Mesenteric fat pad (tissue), 1 donor: ENCODE measurements around the gene CDC6. TPM values are rescaled to one million over a fixed set of nuclear protein-coding genes. Genes with fewer than 3 reads are reported as not detected.
"Not testable (repeated sequence)": the region's sequence is repeated elsewhere in the genome, so short reads cannot be mapped to it uniquely, and the experiment has no call there.

Experiments
- DNase-seq: peaks from one replicate; pipeline ENCODE4 v3.0.0-alpha.2; 2020; ENCODE audit warnings: low spot score
- total RNA-seq: library from RNA; stranded (reverse); fragmentation: NEBNext Ultra II Directional; extraction: Animal tissue kit (Norgen Biotek cat#: 25700); gene quantifications from one replicate; pipeline ENCODE4 v1.2.1, GENCODE V29; 2021
- donor health status: DM: yes; HTN: yes; CAD: no.

CDC6 gene
- total RNA-seq, 1 donor from 2014 or later, result 2.4 TPM

DNA sequence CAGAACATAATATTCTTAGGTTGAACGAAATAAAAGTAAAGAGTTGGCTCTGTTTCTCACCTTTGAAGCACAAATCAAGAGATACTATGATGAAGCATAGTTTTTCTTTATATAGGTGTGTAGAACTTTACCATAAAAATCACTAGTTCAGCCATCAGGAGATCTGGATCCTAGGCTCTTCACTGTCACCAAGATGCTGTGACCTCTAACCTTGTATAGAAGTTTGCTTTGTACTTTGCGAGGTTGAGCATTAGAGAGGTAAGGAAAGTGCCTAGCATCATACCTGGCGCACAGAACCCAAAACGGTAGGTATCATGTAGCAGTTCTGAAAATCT, 553 bp upstream of the CDC6 start:
- DNase-seq, result no peak

DNA sequence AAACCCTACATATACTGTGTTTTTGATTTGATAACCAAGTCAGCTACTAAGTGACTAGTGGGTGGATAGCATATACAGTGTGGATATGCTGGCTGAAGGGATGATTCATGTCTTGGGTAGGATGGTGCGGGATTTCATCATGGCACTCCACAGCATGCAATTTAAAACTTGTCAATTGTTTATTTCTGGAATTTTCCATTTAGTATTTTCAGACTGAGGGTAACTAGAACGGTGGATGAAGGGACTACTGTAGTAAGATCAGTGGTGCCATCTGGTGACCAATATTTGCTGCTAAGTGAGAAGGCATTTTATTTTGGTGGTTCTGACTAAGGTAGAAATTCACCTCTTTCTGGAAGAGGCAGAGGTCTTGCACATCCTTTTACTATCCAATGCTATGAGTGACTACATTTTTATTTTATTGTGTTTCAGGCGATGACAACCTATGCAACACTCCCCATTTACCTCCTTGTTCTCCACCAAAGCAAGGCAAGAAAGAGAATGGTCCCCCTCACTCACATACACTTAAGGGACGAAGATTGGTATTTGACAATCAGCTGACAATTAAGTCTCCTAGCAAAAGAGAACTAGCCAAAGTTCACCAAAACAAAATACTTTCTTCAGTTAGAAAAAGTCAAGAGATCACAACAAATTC, 3.1 kb downstream of the CDC6 start:
- no peak for DNase-seq

DNA sequence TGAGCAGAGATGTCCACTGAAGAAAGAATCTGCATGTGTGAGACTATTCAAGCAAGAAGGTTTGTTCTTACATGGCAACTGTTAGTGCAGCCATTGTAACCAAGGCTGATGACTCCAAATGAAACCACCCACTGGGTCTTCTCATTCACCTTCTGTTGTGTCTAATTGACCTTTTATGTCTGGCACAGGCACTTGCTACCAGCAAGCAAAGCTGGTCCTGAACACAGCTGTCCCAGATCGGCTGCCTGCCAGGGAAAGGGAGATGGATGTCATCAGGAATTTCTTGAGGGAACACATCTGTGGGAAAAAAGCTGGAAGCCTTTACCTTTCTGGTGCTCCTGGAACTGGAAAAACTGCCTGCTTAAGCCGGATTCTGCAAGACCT, 3.6 kb downstream of the CDC6 start:
- no peak for DNase-seq

DNA sequence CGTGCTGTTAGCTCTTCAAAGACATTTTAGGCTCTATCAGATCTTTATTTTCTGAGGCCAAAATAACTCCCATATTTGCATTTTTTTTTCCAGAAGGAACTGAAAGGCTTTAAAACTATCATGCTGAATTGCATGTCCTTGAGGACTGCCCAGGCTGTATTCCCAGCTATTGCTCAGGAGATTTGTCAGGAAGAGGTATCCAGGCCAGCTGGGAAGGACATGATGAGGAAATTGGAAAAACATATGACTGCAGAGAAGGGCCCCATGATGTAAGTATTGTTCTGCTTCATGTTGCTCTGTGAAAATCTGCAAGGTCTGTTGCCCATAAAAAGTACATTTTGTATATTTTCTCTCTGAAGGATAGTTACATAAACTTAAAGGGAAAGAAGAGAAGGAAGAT, 5.7 kb downstream of the CDC6 start:
- peak; percentile 12 for DNase-seq

GRCh38 chr17:40295488-40296436, 8.1 kb downstream of the CDC6 start:
- no peak for DNase-seq

GRCh38 chr17:40297511-40297910, 9.8 kb downstream of the CDC6 start:
- DNase-seq, result no peak

- no peak for DNase-seq
Measured at GRCh38 chr17:40298726-40299125, 11.0 kb downstream of the CDC6 start.

DNA sequence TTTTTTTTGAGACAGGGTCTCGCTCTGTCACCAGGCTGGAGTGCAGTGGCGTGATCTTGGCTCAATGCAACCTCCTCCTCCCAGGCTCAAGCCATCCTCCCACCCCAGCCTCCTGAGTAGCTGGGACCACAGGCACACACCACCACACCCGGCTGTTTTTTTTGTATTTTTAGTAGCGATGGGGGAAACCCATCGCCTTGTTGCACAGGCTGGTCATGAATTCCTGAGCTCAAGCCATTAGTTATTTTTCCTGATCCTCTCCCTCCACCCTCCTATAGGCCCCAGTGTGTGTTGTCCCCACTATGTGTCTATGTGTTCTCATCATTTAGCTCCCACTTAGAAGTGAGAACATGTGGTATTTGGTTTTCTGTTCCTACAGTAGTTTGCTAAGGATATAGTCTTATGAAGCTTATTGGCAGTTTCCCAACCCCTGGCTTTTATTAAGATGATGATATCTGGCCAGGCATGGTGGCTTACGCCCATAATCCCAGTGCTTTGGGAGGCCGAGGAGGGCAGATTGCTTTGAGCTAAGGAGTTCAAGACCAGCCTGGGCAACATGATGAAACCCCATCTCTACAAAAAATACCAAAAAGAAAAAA, 11.6 kb downstream of the CDC6 start:
- DNase-seq, result not testable (repeated sequence)

GRCh38 chr17:40301315-40301714, 13.6 kb downstream of the CDC6 start:
- DNase-seq, result no peak

DNA sequence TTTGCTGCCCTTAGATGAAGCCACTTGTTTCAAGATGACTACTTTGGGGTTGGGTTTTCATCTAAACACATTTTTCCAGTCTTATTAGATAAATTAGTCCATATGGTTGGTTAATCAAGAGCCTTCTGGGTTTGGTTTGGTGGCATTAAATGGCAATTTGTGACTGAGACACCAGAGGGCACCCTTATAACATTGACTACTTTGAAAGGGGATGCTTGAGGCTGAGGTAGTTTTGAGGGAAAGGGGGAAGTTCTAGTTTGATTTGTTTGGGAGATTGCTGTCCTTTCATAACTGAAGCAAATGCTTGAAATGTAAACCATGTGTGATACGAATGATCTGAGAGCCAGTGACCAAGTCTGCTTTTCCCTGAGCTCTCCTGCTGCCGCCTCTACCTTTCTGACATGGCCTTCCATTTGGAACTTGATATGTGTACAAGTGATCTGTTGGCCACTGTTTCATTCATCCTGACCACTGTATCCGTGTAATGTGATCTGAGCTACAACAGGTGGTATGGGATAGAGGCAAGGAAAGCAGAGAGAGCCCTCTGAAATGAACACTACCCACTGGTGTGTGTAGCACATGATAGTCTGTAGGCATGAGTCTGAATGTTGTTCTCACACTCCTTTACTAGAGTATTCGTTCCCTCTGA, 15.5 kb downstream of the CDC6 start:
- no peak for DNase-seq

DNA sequence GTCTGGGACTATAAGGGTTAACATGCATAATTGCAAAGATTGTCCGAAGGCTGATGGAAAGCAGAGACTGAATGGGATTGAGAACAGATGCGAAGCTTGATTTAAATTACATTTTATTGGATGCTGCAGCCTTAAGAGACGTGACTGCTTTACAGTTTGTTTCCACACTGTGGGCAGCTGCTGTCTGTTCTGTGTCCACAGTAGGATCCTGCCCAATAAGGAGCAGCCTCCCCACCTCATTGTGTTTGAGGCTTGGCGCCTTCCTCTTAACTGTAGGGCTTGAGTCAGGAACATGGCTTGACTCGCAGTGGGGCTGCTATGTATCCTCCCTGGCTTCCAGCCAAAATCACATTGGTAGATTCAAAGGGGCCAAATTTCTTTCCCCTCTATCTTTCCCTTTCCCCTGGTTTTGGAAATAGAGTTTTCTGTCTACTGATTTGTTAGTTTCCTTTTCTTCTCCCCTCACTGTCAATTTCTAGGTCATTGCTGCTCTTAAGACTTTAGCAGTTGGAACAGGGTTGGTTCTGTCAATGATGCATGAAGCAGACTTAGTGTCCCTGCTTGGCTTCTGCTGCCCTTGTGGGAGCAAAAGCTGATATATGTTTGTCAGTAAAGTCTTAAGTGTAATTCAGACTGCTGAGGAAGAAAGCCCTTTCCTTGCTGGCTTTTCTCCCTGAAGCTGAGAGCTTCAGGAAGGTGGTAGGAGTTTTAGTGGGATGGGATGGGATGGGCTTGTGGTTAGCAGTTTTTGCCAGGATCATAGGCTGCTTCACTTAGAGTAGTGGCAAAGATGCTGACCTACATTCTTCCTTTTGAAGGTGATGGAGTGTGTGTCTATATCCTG, 16.3 kb downstream of the CDC6 start:
- no peak for DNase-seq

- DNase-seq, result peak; percentile 73
Measured at GRCh38 chr17:40304552-40304863, 16.8 kb downstream of the CDC6 start.

DNA sequence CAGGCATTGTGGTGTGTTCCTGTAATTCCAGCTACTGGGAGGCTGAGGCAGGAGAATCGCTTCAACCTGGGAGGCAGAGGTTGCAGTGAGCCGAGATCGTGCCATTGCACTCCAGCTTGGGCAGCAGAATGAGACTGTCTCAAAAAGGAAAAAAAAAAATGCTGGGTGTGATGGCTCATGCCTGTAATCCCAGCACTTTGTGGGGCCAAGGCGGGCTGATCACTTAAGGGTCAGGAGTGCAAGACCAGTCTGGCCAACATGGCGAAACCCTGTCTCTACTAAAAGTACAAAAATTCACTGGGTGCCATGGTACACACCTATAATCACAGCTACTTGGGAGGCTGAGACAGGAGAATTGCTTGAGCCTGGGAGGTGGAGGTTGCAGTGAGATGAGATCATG, 17.2 kb downstream of the CDC6 start:
- DNase-seq, result not testable (repeated sequence)

DNA sequence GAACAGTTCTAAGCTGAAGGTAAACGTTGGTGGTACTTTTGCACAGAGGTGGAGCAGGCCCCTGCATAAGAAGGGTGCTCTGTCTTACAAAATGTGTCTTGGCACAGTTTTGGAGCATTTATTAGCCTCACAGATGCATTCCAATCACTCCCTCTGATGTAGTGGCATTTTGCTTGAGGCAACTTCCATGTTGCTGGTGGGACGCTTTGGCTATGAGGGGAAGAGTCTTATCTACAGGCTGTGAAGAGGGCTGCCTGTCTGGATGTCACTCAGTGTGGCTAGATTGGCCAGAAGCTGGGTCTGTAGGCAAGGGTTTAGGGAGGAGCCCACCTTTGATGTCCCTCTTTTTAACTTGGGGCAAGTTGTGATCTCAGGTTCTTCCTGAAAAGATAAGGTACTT, 18.7 kb downstream of the CDC6 start:
- no peak for DNase-seq

- peak; percentile 55 for DNase-seq
Measured at GRCh38 chr17:40307001-40307730, 19.5 kb downstream of the CDC6 start.

DNA sequence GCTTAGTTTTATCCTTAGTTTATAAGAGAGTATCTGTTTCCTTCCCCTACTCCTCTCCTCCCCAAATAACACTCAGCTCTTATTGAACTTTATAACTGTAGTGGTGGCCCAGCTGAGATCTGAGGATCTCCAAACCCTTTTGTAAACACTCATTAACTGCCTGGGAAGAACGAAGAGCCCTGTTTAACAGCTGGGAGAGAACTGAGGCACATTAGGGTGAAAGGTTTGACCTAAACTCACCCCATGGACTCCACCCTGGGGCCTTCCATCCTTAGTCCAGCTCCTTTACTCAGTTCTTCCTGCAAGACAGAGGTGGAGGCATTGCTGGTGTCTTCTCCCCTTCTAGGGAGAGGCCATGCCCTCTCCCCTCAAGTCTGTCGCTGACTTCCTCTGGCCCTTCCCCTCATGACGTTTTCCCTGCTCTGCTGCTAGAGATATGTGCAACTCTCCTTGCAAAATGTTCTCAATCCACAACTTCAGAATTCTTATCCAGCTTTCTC, 20.1 kb downstream of the CDC6 start:
- no peak for DNase-seq

GRCh38 chr17:40309031-40309948, 21.6 kb downstream of the CDC6 start, which contains the start of gene RARA:
TSS of gene RARA (plus strand) at chr17:40309180. CDS start at chr17:40331219, 22,039 bp downstream.
- peak; percentile 90 for DNase-seq

- DNase-seq, result no peak
Measured at GRCh38 chr17:40309949-40310510, 22.4 kb downstream of the CDC6 start.
